Neural cell (in vitro differentiated cells): ENCODE measurements around the gene ANO3. TPM values are rescaled to one million over a fixed set of nuclear protein-coding genes. Genes with fewer than 3 reads are reported as not detected.

Experiments
- H2AFZ ChIP-seq: fragments of 200-600, 300-800 bp; sonication (generic), shearing (Covaris generic); 2 replicates; pipeline ENCODE4 v1.6.0; 2014; ENCODE audit warnings: low read depth, mild to moderate bottlenecking, antibody characterized with exemption, low read length, moderate library complexity
- H3F3A ChIP-seq: fragments of 200-600 bp; shearing (Covaris generic); 2 replicates; pipeline ENCODE4 v1.6.1; 2016; ENCODE audit warnings: mild to moderate bottlenecking, moderate library complexity, mixed read lengths, antibody characterized with exemption, low read length; ENCODE audit not compliant: insufficient read depth, poor library complexity, severe bottlenecking
- H3K27ac ChIP-seq: fragments of 200-600, 300-800 bp; sonication (generic), shearing (Covaris generic); 2 replicates; pipeline ENCODE4 v1.5.1; 2014; ENCODE audit warnings: mild to moderate bottlenecking, low read length, moderate library complexity
- H3K27me3 ChIP-seq: fragments of 300-800, 200-600 bp; sonication (generic), shearing (Covaris generic); 2 replicates; pipeline ENCODE4 v1.6.0; 2014; ENCODE audit warnings: mild to moderate bottlenecking, low read depth, low read length, moderate library complexity; ENCODE audit not compliant: insufficient read depth
- H3K36me3 ChIP-seq: fragments of 300-800, 200-600 bp; sonication (generic), shearing (Covaris generic); 2 replicates; pipeline ENCODE4 v1.5.1; 2014; ENCODE audit warnings: mild to moderate bottlenecking, antibody characterized with exemption, low read length, moderate library complexity; ENCODE audit not compliant: insufficient read depth
- H3K4me2 ChIP-seq: fragments of 300-800, 200-600 bp; sonication (generic), shearing (Covaris generic); 2 replicates; pipeline ENCODE4 v1.6.0; 2014; ENCODE audit warnings: mild to moderate bottlenecking, low read length
- H3K4me3 ChIP-seq: fragments of 300-800, 200-600 bp; sonication (generic), shearing (Covaris generic); 2 replicates; pipeline ENCODE4 v1.5.1; 2014; ENCODE audit warnings: mild to moderate bottlenecking, low read length, moderate library complexity
- H3K79me2 ChIP-seq: fragments of 200-600 bp; shearing (Covaris generic); replicated peaks from 2 replicates; pipeline ENCODE4 v1.6.0; 2014; ENCODE audit warnings: mild to moderate bottlenecking, low read length, moderate library complexity; ENCODE audit not compliant: insufficient read depth
- H3K9ac ChIP-seq: fragments of 300-800, 200-600 bp; sonication (generic), shearing (Covaris generic); 2 replicates; pipeline ENCODE4 v1.6.1; 2016; ENCODE audit warnings: mild to moderate bottlenecking, low read length, mixed read lengths
- H3K9me2 ChIP-seq: fragments of 200-600 bp; shearing (Covaris generic); 2 replicates; pipeline ENCODE4 v1.6.1; 2016; ENCODE audit warnings: mild to moderate bottlenecking, low read length, mixed read lengths; ENCODE audit not compliant: insufficient read depth
- H3K9me3 ChIP-seq: fragments of 200-600, 300-800 bp; sonication (generic), shearing (Covaris generic); 2 replicates; pipeline ENCODE4 v1.6.1; 2016; ENCODE audit warnings: mild to moderate bottlenecking, mixed run types, low read length, moderate library complexity, mixed read lengths
- H4K20me1 ChIP-seq: fragments of 200-600 bp; shearing (Covaris generic); 2 replicates; pipeline ENCODE4 v1.6.1; 2016; ENCODE audit warnings: mild to moderate bottlenecking, mixed run types; ENCODE audit not compliant: insufficient read depth
- EP300 ChIP-seq: fragments of 450-650 bp; conservative IDR thresholded peaks from 2 replicates; pipeline ENCODE4 v1.6.1; 2014; ENCODE audit warnings: antibody characterized with exemption, mild to moderate bottlenecking, moderate library complexity; ENCODE audit not compliant: poor library complexity, severe bottlenecking
- MXI1 ChIP-seq: fragments of 450-650 bp; conservative IDR thresholded peaks from 2 replicates; pipeline ENCODE4 v1.6.1; 2014; ENCODE audit warnings: antibody characterized with exemption, mild to moderate bottlenecking; ENCODE audit not compliant: poor library complexity, severe bottlenecking
- POLR2AphosphoS5 ChIP-seq: IDR thresholded peaks from 2 replicates; pipeline ENCODE4 v1.6.1; 2012
- RAD21 ChIP-seq: fragments of 450-650 bp; conservative IDR thresholded peaks from 2 replicates; pipeline ENCODE4 v1.6.1; 2014; ENCODE audit warnings: antibody characterized with exemption, mild to moderate bottlenecking, moderate library complexity
- SMC3 ChIP-seq: fragments of 450-650 bp; conservative IDR thresholded peaks from 2 replicates; pipeline ENCODE4 v1.6.1; 2014; ENCODE audit warnings: antibody characterized with exemption, mild to moderate bottlenecking, moderate library complexity; ENCODE audit not compliant: poor library complexity
- TAF1 ChIP-seq: IDR thresholded peaks from 2 replicates; pipeline ENCODE4 v1.6.1; 2012; ENCODE audit warnings: low read depth
- polyA plus RNA-seq: library from polyadenylated mRNA; depleted of rRNA; stranded (reverse); fragments of >200 nt; gene quantifications from 2 replicates; pipeline ENCODE4 v1.2.3, GENCODE V29; 2014
- TF ChIP-seq, protein P1 (sequence below): IDR thresholded peaks from 2 replicates; pipeline ENCODE4 v1.6.1; 2012; ENCODE audit warnings: borderline replicate concordance
- TF ChIP-seq, protein P2 (sequence below): fragments of 450-650 bp; IDR thresholded peaks from 2 replicates; pipeline ENCODE4 v1.5.1; 2014; ENCODE audit warnings: antibody characterized with exemption, mild to moderate bottlenecking, moderate library complexity; ENCODE audit not compliant: poor library complexity, severe bottlenecking

Gene ANO3
- polyA plus RNA-seq, 1 donor from 2014 or later, result not detected

DNA sequence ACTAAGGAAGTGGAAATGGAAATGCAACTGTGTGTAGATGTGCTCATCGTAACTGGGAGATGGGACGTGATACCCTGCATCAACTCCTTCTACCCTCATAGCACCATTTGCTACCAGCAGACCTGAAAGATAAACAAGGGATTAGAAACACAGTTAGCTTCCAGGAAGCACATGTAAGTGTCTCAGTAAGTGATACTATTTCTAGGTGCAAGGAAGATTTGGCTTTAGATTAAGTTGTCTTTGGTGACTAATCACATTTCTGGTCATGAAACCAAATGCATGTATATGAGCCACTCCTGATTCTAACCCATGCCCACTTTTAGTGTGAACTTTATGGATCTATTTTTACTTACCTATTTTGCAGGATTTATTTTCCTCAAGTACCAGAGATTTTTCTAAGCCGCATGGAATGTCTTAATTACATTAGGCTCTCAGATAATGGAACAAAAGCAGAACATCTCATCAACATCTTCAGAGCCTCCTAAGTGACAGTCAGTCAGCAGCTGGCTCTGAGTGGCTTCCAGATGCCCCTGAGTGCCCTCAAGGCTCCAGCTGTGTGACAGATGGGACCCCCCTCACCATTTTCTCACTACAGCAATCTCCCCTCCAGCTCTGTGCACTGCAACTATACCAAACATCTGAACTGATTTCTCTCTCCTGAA, 368.8 kb downstream of the ANO3 start:
- H3K36me3 ChIP-seq, result no peaks in the 10 kb centered on the region
- H3K4me3 ChIP-seq, result no peak overlapping the region
- H4K20me1 ChIP-seq, result no peaks in the 10 kb centered on the region
- no peak overlapping the region for H3K27ac ChIP-seq
- H2AFZ ChIP-seq, result no peak overlapping the region
- TF ChIP-seq RAD21, result no peak
- TF ChIP-seq, protein P1, sequence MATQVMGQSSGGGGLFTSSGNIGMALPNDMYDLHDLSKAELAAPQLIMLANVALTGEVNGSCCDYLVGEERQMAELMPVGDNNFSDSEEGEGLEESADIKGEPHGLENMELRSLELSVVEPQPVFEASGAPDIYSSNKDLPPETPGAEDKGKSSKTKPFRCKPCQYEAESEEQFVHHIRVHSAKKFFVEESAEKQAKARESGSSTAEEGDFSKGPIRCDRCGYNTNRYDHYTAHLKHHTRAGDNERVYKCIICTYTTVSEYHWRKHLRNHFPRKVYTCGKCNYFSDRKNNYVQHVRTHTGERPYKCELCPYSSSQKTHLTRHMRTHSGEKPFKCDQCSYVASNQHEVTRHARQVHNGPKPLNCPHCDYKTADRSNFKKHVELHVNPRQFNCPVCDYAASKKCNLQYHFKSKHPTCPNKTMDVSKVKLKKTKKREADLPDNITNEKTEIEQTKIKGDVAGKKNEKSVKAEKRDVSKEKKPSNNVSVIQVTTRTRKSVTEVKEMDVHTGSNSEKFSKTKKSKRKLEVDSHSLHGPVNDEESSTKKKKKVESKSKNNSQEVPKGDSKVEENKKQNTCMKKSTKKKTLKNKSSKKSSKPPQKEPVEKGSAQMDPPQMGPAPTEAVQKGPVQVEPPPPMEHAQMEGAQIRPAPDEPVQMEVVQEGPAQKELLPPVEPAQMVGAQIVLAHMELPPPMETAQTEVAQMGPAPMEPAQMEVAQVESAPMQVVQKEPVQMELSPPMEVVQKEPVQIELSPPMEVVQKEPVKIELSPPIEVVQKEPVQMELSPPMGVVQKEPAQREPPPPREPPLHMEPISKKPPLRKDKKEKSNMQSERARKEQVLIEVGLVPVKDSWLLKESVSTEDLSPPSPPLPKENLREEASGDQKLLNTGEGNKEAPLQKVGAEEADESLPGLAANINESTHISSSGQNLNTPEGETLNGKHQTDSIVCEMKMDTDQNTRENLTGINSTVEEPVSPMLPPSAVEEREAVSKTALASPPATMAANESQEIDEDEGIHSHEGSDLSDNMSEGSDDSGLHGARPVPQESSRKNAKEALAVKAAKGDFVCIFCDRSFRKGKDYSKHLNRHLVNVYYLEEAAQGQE, result no peak
- TF ChIP-seq, protein P2, sequence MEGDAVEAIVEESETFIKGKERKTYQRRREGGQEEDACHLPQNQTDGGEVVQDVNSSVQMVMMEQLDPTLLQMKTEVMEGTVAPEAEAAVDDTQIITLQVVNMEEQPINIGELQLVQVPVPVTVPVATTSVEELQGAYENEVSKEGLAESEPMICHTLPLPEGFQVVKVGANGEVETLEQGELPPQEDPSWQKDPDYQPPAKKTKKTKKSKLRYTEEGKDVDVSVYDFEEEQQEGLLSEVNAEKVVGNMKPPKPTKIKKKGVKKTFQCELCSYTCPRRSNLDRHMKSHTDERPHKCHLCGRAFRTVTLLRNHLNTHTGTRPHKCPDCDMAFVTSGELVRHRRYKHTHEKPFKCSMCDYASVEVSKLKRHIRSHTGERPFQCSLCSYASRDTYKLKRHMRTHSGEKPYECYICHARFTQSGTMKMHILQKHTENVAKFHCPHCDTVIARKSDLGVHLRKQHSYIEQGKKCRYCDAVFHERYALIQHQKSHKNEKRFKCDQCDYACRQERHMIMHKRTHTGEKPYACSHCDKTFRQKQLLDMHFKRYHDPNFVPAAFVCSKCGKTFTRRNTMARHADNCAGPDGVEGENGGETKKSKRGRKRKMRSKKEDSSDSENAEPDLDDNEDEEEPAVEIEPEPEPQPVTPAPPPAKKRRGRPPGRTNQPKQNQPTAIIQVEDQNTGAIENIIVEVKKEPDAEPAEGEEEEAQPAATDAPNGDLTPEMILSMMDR, result no peak
- no peak for TF ChIP-seq EP300
- no peak for TF ChIP-seq POLR2AphosphoS5
- TF ChIP-seq TAF1, result no peak
- no peak for TF ChIP-seq MXI1
- no peaks in the 10 kb centered on the region for H3K79me2 ChIP-seq
- H3K9me3 ChIP-seq, result no peaks in the 10 kb centered on the region
- no peaks in the 10 kb centered on the region for H3K27me3 ChIP-seq
- no peak overlapping the region for H3K9ac ChIP-seq
- H3K4me2 ChIP-seq, result no peak overlapping the region
- no peaks in the 10 kb centered on the region for H3K9me2 ChIP-seq
- H3F3A ChIP-seq, result no peaks in the 10 kb centered on the region

DNA sequence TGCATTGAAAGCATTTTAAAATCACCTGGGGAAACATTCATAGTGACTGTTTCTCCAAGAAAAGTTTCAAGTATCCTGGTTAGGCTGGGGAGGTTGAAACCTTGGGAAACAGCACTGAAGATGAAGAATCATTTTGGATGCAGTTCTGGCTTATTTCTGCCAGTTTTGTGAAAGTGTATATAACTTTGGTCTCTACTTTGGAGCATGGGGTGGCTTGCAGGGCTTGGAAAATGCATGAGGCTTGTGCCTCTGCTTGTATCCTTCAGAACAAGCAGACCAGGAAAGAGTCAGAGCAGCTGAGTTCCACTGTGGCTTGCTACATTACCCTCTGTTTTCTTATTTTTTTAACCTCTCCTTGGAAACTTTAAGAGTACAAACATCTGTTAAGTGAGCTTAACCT, 370.5 kb downstream of the ANO3 start:
- Histone ChIP-seq H3K4me2 (no peak overlapping the region), H3K9ac (no peak overlapping the region), H2AFZ (no peak overlapping the region), H3K36me3 (no peaks in the 10 kb centered on the region), H3K4me3 (no peak overlapping the region), H3K9me3 (no peaks in the 10 kb centered on the region), H3F3A (no peaks in the 10 kb centered on the region), H3K27ac (no peak overlapping the region), H3K79me2 (no peaks in the 10 kb centered on the region), H4K20me1 (no peaks in the 10 kb centered on the region), H3K27me3 (no peaks in the 10 kb centered on the region), H3K9me2 (no peaks in the 10 kb centered on the region)
- TF ChIP-seq TAF1 (no peak), SMC3 (no peak), POLR2AphosphoS5 (no peak), RAD21 (no peak)
- TF ChIP-seq, protein P2, result no peak
- TF ChIP-seq, protein P1, result no peak
